Nasal cavity respiratory epithelium epithelial cell of viscerocranial mucosa (primary cell): ENCODE results near the gene BMERB1. TPM values are rescaled to one million over a fixed set of nuclear protein-coding genes. Genes with fewer than 3 reads are reported as not detected.

Source experiments
- total RNA-seq: library from RNA; depleted of rRNA; stranded (reverse); fragments of >200 nt; gene quantifications from 2 replicates; pipeline ENCODE4 v1.2.3, GENCODE V29; 2014

The BMERB1 gene
- total RNA-seq: 2.1 and 2.7 TPM in 2 replicates

GRCh38 chr16:15434425-15435215 is at the start of gene BMERB1:
TSS of gene BMERB1 (plus strand) at chr16:15434588. CDS start at chr16:15434654, 66 bp downstream.

GRCh38 chr16:15395631-15396508 is 38.5 kb upstream of the BMERB1 start, which contains the start of gene MPV17L:
TSS of gene MPV17L (plus strand) at chr16:15395754. CDS start at chr16:15395898, 144 bp downstream.

Other genes starting within 250 kb of the BMERB1 start
- 0.21 and 2.1 TPM in 2 replicates for gene NPIPA5, start 56.3 kb upstream of the BMERB1 start, total RNA-seq
- gene MPV17L, start 38.8 kb upstream of the BMERB1 start, total RNA-seq: 0.64 and 1.4 TPM in 2 replicates
- 19.5 and 30.5 TPM in 2 replicates for gene MARF1, start 208.6 kb downstream of the BMERB1 start, total RNA-seq
- 44.4 and 75.2 TPM in 2 replicates for gene NDE1, start 215.7 kb downstream of the BMERB1 start, total RNA-seq